HepG2 (cell line): Measurements from ENCODE around the gene NEK6. TPM values are rescaled to one million over a fixed set of nuclear protein-coding genes. Genes with fewer than 3 reads are reported as not detected.

Experiments
- AGO2 ChIP-seq: fragments of 200-400 bp; formaldehyde crosslinking; optimal IDR thresholded peaks from 2 replicates; pipeline ENCODE3; 2017; ENCODE audit warnings: mild to moderate bottlenecking, low read depth, low read length, moderate library complexity
- ARID5B ChIP-seq: IDR thresholded peaks from 2 replicates; pipeline ENCODE4 v1.4.0; 2020; ENCODE audit warnings: mild to moderate bottlenecking, missing genetic modification reagents
- BHLHE40 ChIP-seq: IDR thresholded peaks from 2 replicates; pipeline ENCODE4 v1.6.1; 2011; ENCODE audit warnings: low read length, improper control_type of control experiment
- CEBPB ChIP-seq: IDR thresholded peaks from 2 replicates; pipeline ENCODE4 v1.6.1; 2011; ENCODE audit warnings: low read depth, low read length, improper control_type of control experiment, borderline replicate concordance
- E2F5 ChIP-seq: sonication (generic); formaldehyde crosslinking; conservative IDR thresholded peaks from 2 replicates; pipeline ENCODE4 v1.4.0; 2020; ENCODE audit warnings: missing genetic modification reagents
- HINFP ChIP-seq: sonication (generic); formaldehyde crosslinking; IDR thresholded peaks from 2 replicates; pipeline ENCODE4 v1.4.0; 2020; ENCODE audit warnings: low read depth, mild to moderate bottlenecking, missing genetic modification reagents
- HNF1A ChIP-seq, 2 experiments: sonication (generic) in 1 of 2; formaldehyde crosslinking in 1 of 2; IDR thresholded peaks; 2 replicates each; pipeline versions ENCODE4 v1.4.0 to v1.6.1; 2016 to 2020; ENCODE audit warnings: borderline replicate concordance in 1 of 2, low read depth in 1 of 2, mild to moderate bottlenecking in 1 of 2, missing genetic modification reagents in 1 of 2
- NR2F6 ChIP-seq, 2 experiments: IDR thresholded peaks; 2 replicates each; pipeline ENCODE4 v1.6.1; 2016; ENCODE audit warnings: antibody characterized with exemption in 1 of 2, mild to moderate bottlenecking in 1 of 2
- RCOR2 ChIP-seq: IDR thresholded peaks from 2 replicates; pipeline ENCODE4 v1.6.1; 2016; ENCODE audit warnings: missing biosample characterization, missing genetic modification reagents
- TRIM24 ChIP-seq: sonication (generic); formaldehyde crosslinking; IDR thresholded peaks from 2 replicates; pipeline ENCODE4 v1.8.0; 2022; ENCODE audit warnings: mild to moderate bottlenecking, missing genetic modification reagents
- ZNF572 ChIP-seq: sonication (generic); formaldehyde crosslinking; IDR thresholded peaks from 2 replicates; pipeline ENCODE4 v1.5.1; 2020; ENCODE audit warnings: mild to moderate bottlenecking, missing genetic modification reagents
- ZNF607 ChIP-seq: sonication (generic); formaldehyde crosslinking; IDR thresholded peaks from 2 replicates; pipeline ENCODE4 v1.5.1; 2020; ENCODE audit warnings: missing genetic modification reagents, mild to moderate bottlenecking, borderline replicate concordance
- ZNF672 ChIP-seq: sonication (generic); formaldehyde crosslinking; IDR thresholded peaks from 2 replicates; pipeline ENCODE4 v1.8.1; 2022; ENCODE audit warnings: missing genetic modification reagents
- ZNF687 ChIP-seq: sonication (generic); formaldehyde crosslinking; IDR thresholded peaks from 2 replicates; pipeline ENCODE4 v1.5.1; 2020; ENCODE audit warnings: mild to moderate bottlenecking, missing genetic modification reagents, moderate library complexity
- polyA plus RNA-seq, 8 experiments: library from polyadenylated mRNA; depleted of rRNA in 3 of 8; stranded (reverse) in 7 of 8; unstranded in 1 of 8; fragments of >200 nt; fragmentation: Illumina TruSeq in 4 of 8; extraction: Trizol in 4 of 8; gene quantifications; 2 replicates each; pipeline versions ENCODE4 v1.2.1 to v1.2.3, GENCODE V29; 2011 to 2016; ENCODE audit warnings: low read depth in 4 of 8, missing spikeins in 1 of 8, mixed read lengths in 1 of 8; ENCODE audit not compliant: insufficient read depth in 1 of 8
- total RNA-seq, 5 experiments: library from RNA; depleted of rRNA; stranded (reverse); fragments of >200 nt; fragmentation: Illumina TruSeq; extraction: Trizol; gene quantifications; 2 replicates each; pipeline ENCODE4 v1.2.3, GENCODE V29; 2016; ENCODE audit warnings: low read depth in 1 of 5

The NEK6 gene
- total and polyA plus RNA-seq, 2 of the 13 experiments (the other 11 are each of a cell fraction or from before 2014, with no cell fraction given) = 30.4 to 119 TPM

GRCh38 chr9:124281931-124282371, 24.2 kb downstream of the NEK6 start (continued):
- TF ChIP-seq ZNF607 (CRISPR knock-in tag) = 0 out of 2 replicates have a peak, but pooled peaks have one; percentile 45
- TF ChIP-seq TRIM24 (CRISPR knock-in tag) = no peak
- no peak for TF ChIP-seq HNF1A (IDR thresholded peaks at IDR 0.05; ENCODE audit: low read depth)
- TF ChIP-seq HNF1A (CRISPR knock-in tag; IDR thresholded peaks at IDR 0.05; ENCODE audit: borderline replicate concordance) = no peak
- peak; percentile 11; the same call in 1 of the 2 replicates for TF ChIP-seq ZNF687 (CRISPR knock-in tag)
- no peak for TF ChIP-seq E2F5 (CRISPR knock-in tag)
- TF ChIP-seq NR2F6 (IDR thresholded peaks at IDR 0.05) = peak; percentile 15; the same call in 1 of the 2 replicates
- TF ChIP-seq NR2F6 (CRISPR knock-in tag; IDR thresholded peaks at IDR 0.05) = no peak
- TF ChIP-seq HINFP (CRISPR knock-in tag) = no peak
- TF ChIP-seq RCOR2 (CRISPR knock-in tag) = no peak
- TF ChIP-seq CEBPB = no peak
- 0 out of 2 replicates have a peak, but pooled peaks have one; percentile 15 for TF ChIP-seq ARID5B (CRISPR knock-in tag)
- peak; percentile 83 for TF ChIP-seq BHLHE40
- peak; percentile 9 for TF ChIP-seq AGO2
- 0 out of 2 replicates have a peak, but pooled peaks have one; percentile 28 for TF ChIP-seq ZNF572 (CRISPR knock-in tag)
- no peak for TF ChIP-seq ZNF672 (CRISPR knock-in tag)
